Prostate gland (tissue), 2 donors: Measurements from ENCODE around the gene TBC1D24.

ENCODE experiments used
- CTCF ChIP-seq, 4 experiments: fragments of 200-600 bp in 2 of 4; fragments of 450-650 bp in 2 of 4; sonication (generic) in 2 of 4; IDR thresholded peaks; 1 replicate in 3 of 4; 2 replicates in 1 of 4; pipeline ENCODE4 v1.5.1; 2016 to 2019; ENCODE audit warnings: antibody characterized with exemption in 4 of 4, mild to moderate bottlenecking in 2 of 4, moderate library complexity in 2 of 4
- POLR2A ChIP-seq: fragments of 450-650 bp; IDR thresholded peaks from one replicate; pipeline ENCODE4 v1.6.1; 2016; ENCODE audit warnings: antibody characterized with exemption, mild to moderate bottlenecking

GRCh38 chr16:2511128-2511800 lies 36.3 kb downstream of the TBC1D24 start:
- TF ChIP-seq CTCF (IDR thresholded peaks at IDR 0.05) (no peak), POLR2A (no peak)
